ENCODE results near the gene UBE2O. TPM values are rescaled to one million over a fixed set of nuclear protein-coding genes. Genes with fewer than 3 reads are reported as not detected.

The UBE2O gene
- total RNA-seq, 3 donors from 2014 or later (not counting 1 experiment from before 2014, with no cell fraction given) = 34.9 to 40.2 (median 37.7) TPM

DNA sequence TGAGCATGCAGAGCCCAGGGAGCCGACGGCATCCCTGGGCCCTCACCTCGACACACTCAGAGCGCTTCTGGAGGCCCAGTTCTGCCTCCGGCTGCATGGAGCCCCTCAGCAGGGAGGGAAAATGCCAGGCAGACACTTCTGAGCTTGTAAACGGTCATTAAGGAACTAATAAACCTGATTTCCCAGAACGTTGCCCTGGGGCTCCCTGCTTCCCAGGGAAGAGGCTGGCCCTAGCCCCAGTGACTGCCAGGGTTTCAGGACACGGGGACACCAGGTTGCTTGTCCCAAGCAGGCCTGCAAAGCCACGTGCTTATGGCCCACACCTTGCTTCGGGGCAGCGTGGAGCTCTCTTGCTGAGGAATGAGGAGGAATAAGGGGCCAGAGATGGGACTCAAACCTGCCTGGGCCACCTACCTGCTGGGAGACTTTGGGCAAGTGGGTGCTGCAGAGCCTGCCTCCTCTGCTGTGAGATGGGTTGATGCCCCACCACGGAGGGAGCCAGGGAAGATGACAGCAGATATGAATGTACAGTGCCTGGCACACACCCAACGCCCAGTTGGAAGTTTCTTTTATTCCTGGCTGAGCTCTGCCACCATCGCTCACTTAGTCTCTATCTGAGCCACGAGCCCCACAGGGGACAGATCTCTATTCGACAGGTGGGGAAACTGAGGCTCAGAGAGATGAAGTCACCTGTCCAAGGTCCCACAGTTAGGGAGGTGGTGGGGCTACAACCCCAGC, 42.9 kb upstream of the UBE2O start:
- ATAC-seq (no peak), DNase-seq (no peak)
- Histone ChIP-seq H3K27ac (ENCODE audit: low read length) (peak overlapping the region; percentile 56), H3K27me3 (ENCODE audit: control insufficient read depth, insufficient read depth, low read length) (no peaks in the 10 kb centered on the region), H3K4me3 (ENCODE audit: low read length) (no peak overlapping the region), H3K4me1 (ENCODE audit: control insufficient read depth, insufficient read depth, low read length) (peaks cover 100% of the 10 kb centered on the region), H3K9me3 (ENCODE audit: control insufficient read depth, insufficient read depth, low read length) (no peaks in the 10 kb centered on the region), H3K36me3 (ENCODE audit: control insufficient read depth, insufficient read depth, low read length) (peaks cover 8% of the 10 kb centered on the region)
- no peaks in the 10 kb centered on the region for H3K36me3 Mint-ChIP-seq
- 90% methylated on average over 16 of the region's 16 CpGs for WGBS (ENCODE audit: insufficient coverage)
- H3K27me3 Mint-ChIP-seq (ENCODE audit: low read depth in 2 of 2) = no peaks in the 10 kb centered on the region
- peak overlapping the region; percentile 65 for H3K4me3 Mint-ChIP-seq
- TF ChIP-seq, protein P1, sequence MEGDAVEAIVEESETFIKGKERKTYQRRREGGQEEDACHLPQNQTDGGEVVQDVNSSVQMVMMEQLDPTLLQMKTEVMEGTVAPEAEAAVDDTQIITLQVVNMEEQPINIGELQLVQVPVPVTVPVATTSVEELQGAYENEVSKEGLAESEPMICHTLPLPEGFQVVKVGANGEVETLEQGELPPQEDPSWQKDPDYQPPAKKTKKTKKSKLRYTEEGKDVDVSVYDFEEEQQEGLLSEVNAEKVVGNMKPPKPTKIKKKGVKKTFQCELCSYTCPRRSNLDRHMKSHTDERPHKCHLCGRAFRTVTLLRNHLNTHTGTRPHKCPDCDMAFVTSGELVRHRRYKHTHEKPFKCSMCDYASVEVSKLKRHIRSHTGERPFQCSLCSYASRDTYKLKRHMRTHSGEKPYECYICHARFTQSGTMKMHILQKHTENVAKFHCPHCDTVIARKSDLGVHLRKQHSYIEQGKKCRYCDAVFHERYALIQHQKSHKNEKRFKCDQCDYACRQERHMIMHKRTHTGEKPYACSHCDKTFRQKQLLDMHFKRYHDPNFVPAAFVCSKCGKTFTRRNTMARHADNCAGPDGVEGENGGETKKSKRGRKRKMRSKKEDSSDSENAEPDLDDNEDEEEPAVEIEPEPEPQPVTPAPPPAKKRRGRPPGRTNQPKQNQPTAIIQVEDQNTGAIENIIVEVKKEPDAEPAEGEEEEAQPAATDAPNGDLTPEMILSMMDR (IDR thresholded peaks at IDR 0.05) = no peak
- H3K4me1 Mint-ChIP-seq = peaks cover 85 to 98% of the 10 kb centered on the region in 2 donors
- no peaks in the 10 kb centered on the region for H3K9me3 Mint-ChIP-seq
- peak overlapping the region; percentile 96 to 97 for H3K27ac Mint-ChIP-seq
- intact Hi-C loops (cut with micrococcal nuclease) = no loop called here

DNA sequence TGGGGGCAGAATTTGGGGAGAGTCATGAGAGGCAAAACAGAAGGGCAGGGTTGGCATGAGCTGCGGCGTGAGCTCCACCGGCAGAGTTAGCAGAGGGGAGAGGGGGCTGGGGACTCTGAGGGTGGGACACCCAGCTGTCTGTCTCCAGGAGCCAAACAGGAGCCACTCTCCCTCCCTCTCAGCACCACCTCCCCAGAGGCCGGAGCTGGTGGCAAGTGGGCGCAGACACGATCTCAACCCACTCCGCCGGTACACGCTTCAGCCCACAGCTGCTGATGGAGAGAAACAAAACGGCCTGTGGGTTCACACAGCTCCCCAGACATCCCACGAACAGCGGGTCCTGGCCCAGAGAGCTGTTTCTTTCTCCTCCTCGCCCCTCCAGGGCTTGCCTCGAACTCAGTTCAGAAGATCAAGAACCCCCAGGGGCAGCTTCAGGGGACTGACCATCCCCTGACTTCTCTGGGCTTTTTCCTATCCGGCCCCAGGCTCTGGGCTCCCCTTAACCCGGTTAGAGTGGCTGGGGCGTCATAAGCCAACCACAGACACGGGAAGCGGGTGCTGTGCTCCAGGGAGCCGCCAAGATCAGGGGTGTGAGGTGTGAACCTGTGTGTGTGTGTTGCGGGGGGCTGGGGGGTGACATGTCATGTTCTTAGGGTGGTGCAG, 40.7 kb upstream of the UBE2O start:
- Histone ChIP-seq H3K27ac (ENCODE audit: low read length) (peak overlapping the region; percentile 90), H3K4me3 (ENCODE audit: low read length) (peak overlapping the region; percentile 25), H3K27me3 (ENCODE audit: control insufficient read depth, insufficient read depth, low read length) (no peaks in the 10 kb centered on the region), H3K9me3 (ENCODE audit: control insufficient read depth, insufficient read depth, low read length) (no peaks in the 10 kb centered on the region), H3K4me1 (ENCODE audit: control insufficient read depth, insufficient read depth, low read length) (peaks cover 100% of the 10 kb centered on the region), H3K36me3 (ENCODE audit: control insufficient read depth, insufficient read depth, low read length) (peaks cover 8% of the 10 kb centered on the region)
- 3% methylated on average over 21 of the region's 21 CpGs for WGBS (ENCODE audit: insufficient coverage)
- Mint-ChIP-seq H3K4me1 (peaks cover 70 to 92% of the 10 kb centered on the region in 2 donors), H3K27ac (peak overlapping the region; percentile 96 to 97), H3K27me3 (ENCODE audit: low read depth in 2 of 2) (no peaks in the 10 kb centered on the region), H3K9me3 (no peaks in the 10 kb centered on the region), H3K36me3 (no peaks in the 10 kb centered on the region), H3K4me3 (peak overlapping the region; percentile 89)
- peak; percentile 59 to 72 for DNase-seq
- TF ChIP-seq, protein P1 (IDR thresholded peaks at IDR 0.05) = no peak
- intact Hi-C loops (cut with micrococcal nuclease) = loop anchor here (1.0 to 2.0 kb wide), 2 partner anchors 8 to 21 kb away; partner anchors contain the start of gene RHBDF2
- peak; percentile 45 to 66 (median 55) for ATAC-seq

DNA sequence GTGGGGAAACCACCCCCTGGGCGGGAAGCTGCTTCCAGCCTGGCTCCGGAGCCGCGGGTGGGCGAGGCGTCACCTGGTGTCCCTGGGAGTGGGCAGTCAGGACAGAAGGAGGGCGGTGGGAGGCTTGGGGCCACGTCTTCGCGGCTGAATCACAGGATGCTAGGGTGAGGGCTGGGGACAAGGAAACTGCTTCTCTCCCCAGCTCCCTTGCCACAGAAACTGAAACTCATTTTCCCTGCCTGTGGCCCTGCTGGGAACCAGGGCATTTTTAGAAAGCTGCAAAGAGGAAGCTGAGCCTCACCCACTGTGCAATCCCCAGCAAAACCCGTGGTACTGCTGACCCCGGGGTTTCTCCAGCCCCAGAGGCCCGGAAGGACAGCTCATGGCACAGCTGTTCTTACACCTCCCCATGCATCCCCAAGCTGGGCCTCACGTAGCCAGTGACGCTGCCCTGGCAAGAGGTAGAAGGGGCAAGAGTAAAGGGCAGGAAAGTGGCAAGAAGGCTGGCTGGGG, 40.1 kb upstream of the UBE2O start:
- 0% methylated on average over 15 of the region's 15 CpGs for WGBS (ENCODE audit: insufficient coverage)
- peaks cover 64 to 86% of the 10 kb centered on the region in 2 donors for H3K4me1 Mint-ChIP-seq
- H3K36me3 Mint-ChIP-seq = no peaks in the 10 kb centered on the region
- intact Hi-C loops (cut with micrococcal nuclease) = loop anchor here (1.0 to 2.0 kb wide), 2 partner anchors 8 to 22 kb away; partner anchors contain the start of gene RHBDF2
- peak overlapping the region; percentile 96 to 97 for H3K27ac Mint-ChIP-seq
- H3K4me3 Mint-ChIP-seq = peak overlapping the region; percentile 89
- Histone ChIP-seq H3K4me1 (ENCODE audit: control insufficient read depth, insufficient read depth, low read length) (peaks cover 95% of the 10 kb centered on the region), H3K27ac (ENCODE audit: low read length) (peak overlapping the region; percentile 90), H3K4me3 (ENCODE audit: low read length) (peak overlapping the region; percentile 25), H3K9me3 (ENCODE audit: control insufficient read depth, insufficient read depth, low read length) (no peaks in the 10 kb centered on the region), H3K36me3 (ENCODE audit: control insufficient read depth, insufficient read depth, low read length) (peaks cover 8% of the 10 kb centered on the region), H3K27me3 (ENCODE audit: control insufficient read depth, insufficient read depth, low read length) (no peaks in the 10 kb centered on the region)
- TF ChIP-seq, protein P1 (IDR thresholded peaks at IDR 0.05) = no peak
- H3K9me3 Mint-ChIP-seq = no peaks in the 10 kb centered on the region
- no peaks in the 10 kb centered on the region for H3K27me3 Mint-ChIP-seq (ENCODE audit: low read depth in 2 of 2)
- peak; percentile 61 to 75 (median 65) for ATAC-seq
- peak; percentile 59 to 69 for DNase-seq

Data from natural killer cell (primary cell).